ENCODE measurements around the gene BLOC1S2. TPM values are rescaled to one million over a fixed set of nuclear protein-coding genes. Genes with fewer than 3 reads are reported as not detected.
A peak's percentile ranks its signal among the peaks of the same experiment; 100 is the strongest.

BLOC1S2 gene
- total RNA-seq, 1 experiment from 2014 or later = 69.8 TPM

GRCh38 chr10:100325158-100325557, 38.7 kb upstream of the BLOC1S2 start:
- no peak overlapping the region for H3K27ac Mint-ChIP-seq

More at GRCh38 chr10:100325158-100325557, 38.7 kb upstream of the BLOC1S2 start:
- H3K4ac ChIP-seq (ENCODE audit: low read depth, low read length) = no peak overlapping the region
- no peak overlapping the region for H3K9ac ChIP-seq (ENCODE audit: extremely low read depth, insufficient read length, low read length)
- H3K4me1 ChIP-seq (ENCODE audit: insufficient read depth, low read length) = no peaks in the 10 kb centered on the region
- no peak overlapping the region for H3K56ac ChIP-seq (ENCODE audit: insufficient read length, low read depth, low read length)
- no peak overlapping the region for H3K4me2 ChIP-seq (ENCODE audit: insufficient read depth, insufficient read length, low read length)
- no peaks in the 10 kb centered on the region for H3K9me3 ChIP-seq (ENCODE audit: control insufficient read depth, low read depth, low read length)
- no CpG with 5 or more reads among the region's 7 CpGs for WGBS (ENCODE audit: extremely low coverage, insufficient read length, low lambda C conversion rate)
- no peak overlapping the region for H2BK12ac ChIP-seq (ENCODE audit: insufficient read length, low read depth, low read length)
- peak; percentile 58 for DNase-seq
- no peak overlapping the region for H2AK5ac ChIP-seq (ENCODE audit: insufficient read length, low read length)
- H4K20me1 ChIP-seq (ENCODE audit: control insufficient read depth, insufficient read depth, insufficient read length) = no peaks in the 10 kb centered on the region
- H2BK20ac ChIP-seq (ENCODE audit: low read depth, low read length, poor library complexity, severe bottlenecking) = no peak overlapping the region
- no peak overlapping the region for H3T11ph ChIP-seq (ENCODE audit: low read length)
- Mint-ChIP-seq H3K27me3 (ENCODE audit: low read depth) (peaks cover 67% of the 10 kb centered on the region), H3K9me3 (no peaks in the 10 kb centered on the region), H3K4me3 (no peak overlapping the region), H3K4me1 (0 out of 4 replicates have a peak, but pooled peaks cover 0 to 2% of the 10 kb centered on the region in 2 experiments), H3K36me3 (ENCODE audit: insufficient read depth in 1 of 3, low read depth in 3 of 3) (no peaks in the 10 kb centered on the region)
- H3K27me3 ChIP-seq (ENCODE audit: insufficient read depth, low read length) = no peaks in the 10 kb centered on the region
- H3K79me1 ChIP-seq (ENCODE audit: insufficient read depth, low read depth, low read length, poor library complexity, severe bottlenecking) = no peaks in the 10 kb centered on the region
- no peak overlapping the region for H3K27ac ChIP-seq (ENCODE audit: insufficient read length, low read depth, low read length)
- no peak overlapping the region for H3K14ac ChIP-seq (ENCODE audit: insufficient read depth, low read length)
- TF ChIP-seq CTCF (conservative IDR thresholded peaks at IDR 0.05) = no peak
- H2AFZ ChIP-seq (ENCODE audit: low read length) = no peak overlapping the region
- H3K23me2 ChIP-seq (ENCODE audit: insufficient read length, low read depth, low read length, poor library complexity, severe bottlenecking) = no peaks in the 10 kb centered on the region
- no peak overlapping the region for H2BK120ac ChIP-seq (ENCODE audit: low read depth, low read length, poor library complexity, severe bottlenecking)
- no peak overlapping the region for H4K5ac ChIP-seq (ENCODE audit: insufficient read length, low read depth, low read length)
- no peak overlapping the region for H2BK15ac ChIP-seq (ENCODE audit: low read depth, low read length)
- H3K79me2 ChIP-seq (ENCODE audit: insufficient read depth, low read length) = no peaks in the 10 kb centered on the region
- H3K18ac ChIP-seq (ENCODE audit: insufficient read length, low read depth, low read length) = no peak overlapping the region
- H2BK5ac ChIP-seq (ENCODE audit: insufficient read length, low read length) = no peak overlapping the region
- H4K91ac ChIP-seq (ENCODE audit: insufficient read length, low read depth, low read length) = no peak overlapping the region
- no peak overlapping the region for H3K23ac ChIP-seq (ENCODE audit: insufficient read length, low read depth, low read length)
- H4K8ac ChIP-seq (replicated peaks; ENCODE audit: insufficient read length, low read depth, low read length) = no peak overlapping the region

Measured in H9 (cell line).